Stimulated activated CD4-positive, alpha-beta T cell treated with anti-CD3 and anti-CD28 coated beads, Interleukin-1b, Interleukin-23, amount 100 ng/mL, for 1 hour (primary cell): ENCODE data around the gene AP4E1.
"Not testable (repeated sequence)": the region's sequence is repeated elsewhere in the genome, so short reads cannot be mapped to it uniquely, and the experiment has no call there.

Experiments used
- DNase-seq, 2 donors: peaks; one replicate each; pipeline ENCODE4 v3.0.0-alpha.2; 2020; ENCODE audit warnings: low read depth in 2 of 2

The AP4E1 gene

DNA sequence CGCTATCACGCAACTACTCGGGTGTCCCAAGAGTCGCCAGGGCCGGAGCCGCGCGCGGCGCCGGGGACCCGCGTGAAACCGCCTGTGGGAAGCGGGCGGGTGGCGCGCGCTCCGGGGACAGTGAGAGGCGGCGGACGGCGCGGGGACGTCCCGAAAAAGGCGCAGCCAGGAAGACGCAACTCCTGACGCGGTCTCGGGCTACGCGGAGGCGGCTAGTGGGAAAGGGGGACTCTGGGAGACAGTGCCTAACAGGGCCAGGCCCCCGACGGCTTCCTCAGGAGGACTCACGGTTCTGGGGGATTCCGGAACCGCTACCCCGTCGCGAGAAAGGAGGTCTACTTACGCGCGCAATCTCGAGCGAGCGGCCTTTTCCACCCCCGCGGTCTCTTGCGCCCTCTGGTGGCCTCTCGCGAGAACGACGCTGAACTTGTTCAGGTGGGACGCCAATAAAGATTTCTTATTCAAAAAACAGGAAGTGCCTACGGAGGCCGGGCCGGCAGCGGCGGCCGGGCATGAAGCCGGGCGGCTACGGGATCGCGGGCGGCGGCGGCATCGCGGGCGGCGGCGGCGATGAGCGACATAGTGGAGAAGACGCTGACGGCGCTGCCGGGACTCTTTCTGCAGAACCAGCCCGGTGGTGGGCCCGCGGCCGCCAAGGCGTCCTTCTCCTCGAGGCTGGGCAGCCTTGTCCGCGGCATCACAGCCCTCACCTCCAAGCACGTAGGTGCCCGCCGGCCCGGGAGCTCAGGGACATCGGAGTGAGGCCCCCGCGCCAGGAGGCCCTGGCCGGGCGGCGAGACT is at the start of gene AP4E1:
Gene AP4E1, plus strand, starts transcription at position 475 of the 801 bp plus-strand sequence. Its CDS starts 96 bp downstream, at position 571.
- peak; percentile 87 to 91 for DNase-seq

DNA sequence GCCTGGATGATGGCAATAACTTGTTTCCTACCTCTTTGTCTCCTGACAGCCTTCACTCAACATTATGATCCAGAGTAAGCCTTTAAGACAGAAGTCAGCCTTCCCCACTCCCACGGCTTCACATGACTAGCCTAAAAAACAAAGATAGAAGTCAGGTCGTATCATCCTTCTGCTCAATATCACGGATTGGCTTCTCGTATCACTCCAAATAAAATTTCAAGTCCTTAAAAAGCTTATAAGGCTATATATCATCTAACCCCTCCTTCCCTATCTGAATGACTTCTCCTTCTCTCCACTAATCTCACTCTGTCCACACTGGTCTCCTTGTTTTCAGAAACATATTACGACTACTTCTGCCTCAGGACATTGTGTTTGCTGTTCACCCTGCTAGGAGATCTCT is 47.7 kb upstream of the AP4E1 start:
- no peak for DNase-seq

DNA sequence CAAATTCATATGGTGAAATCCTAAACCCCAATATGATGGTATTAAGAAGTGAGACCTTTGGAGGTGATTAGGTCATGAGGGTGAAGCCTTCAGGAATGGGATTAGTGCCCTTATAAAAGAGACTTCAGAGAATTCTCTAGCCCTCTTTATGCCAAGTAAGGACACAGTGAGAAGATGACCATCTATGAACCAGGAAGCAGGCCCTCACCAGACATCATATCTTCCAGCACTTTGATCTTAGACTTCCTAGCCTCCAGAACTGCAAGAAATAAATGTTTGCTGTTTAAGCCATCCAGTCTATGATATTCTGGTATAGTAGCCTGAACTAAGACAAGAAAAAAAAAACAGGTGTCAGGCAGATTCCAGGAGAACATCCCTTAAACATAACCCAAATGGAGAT is 45.9 kb upstream of the AP4E1 start:
- no peak for DNase-seq

DNA sequence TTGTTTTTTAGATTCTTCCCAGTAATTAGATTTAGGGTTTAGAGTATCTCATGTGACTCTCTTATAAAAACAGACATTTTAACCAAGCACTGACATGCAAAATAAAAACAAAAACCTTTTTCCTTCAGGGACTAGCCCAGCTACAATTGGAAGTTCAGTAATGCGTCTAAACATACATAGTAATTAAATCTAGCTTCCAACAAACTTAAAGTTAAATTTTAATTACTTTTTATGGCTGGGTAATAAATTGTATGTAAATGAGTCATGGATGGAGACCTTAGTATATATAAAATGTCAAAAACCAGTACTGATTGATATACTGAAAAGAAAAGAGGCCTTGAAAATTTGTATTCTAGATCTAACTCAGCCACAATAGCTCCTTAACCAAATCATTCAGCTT is 43.6 kb upstream of the AP4E1 start:
- DNase-seq, result no peak

DNA sequence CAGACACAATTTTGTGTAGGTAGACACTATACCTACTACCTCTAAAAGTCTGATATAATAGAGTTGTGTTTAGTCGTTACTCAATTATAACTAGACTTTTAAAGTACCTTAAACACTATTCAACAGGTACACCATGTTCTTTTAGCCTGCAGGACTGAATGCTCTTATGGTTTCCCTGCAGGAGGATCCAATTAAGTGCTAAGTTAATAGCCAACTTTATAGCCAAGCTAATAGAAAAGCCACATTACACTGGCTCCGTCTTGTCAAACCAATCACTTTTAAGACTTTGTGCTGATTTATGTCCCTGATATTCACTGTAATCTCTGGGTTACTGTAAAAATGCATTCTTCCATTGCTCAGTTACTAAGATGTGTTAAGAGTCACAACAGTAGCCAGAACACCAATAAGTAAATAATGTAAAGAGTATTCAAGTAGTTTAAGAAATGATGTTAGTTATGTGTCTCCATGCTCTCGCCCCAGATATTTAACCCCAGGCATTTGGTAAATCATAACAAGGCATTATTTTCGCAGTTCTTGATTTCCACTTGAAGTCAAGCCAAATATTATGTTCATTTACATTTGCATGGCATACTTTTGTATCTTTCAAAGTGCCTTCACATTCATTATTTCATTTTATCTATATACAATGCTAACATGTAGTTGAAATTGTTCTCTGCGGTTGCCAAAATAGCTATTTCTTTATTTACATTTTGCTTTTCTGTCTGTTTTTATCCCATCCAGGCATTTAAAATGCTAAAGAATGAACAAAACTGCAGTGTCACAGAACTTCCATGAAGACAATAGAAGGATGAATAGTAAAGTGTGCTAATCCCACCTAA is 42.7 kb upstream of the AP4E1 start:
- no peak for DNase-seq

DNA sequence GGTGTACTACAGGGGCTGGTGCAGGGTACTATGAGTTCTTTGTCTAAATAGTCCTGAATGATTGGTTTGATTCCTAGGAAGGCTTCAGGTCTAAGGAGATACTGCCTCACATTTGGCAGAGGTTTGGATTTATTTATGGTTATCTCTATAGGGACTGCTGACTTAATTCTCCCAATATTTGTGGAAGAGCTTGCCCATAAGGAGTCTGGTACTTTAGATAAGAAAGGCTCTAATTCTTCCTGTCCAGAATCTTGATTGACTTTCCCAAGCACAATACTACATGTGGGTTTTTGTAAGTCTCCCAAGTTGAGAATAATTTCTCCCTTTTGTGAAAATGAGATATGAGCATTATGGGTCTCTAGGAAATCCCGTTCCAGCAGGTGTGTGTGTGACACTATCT is 36.7 kb upstream of the AP4E1 start:
- no peak for DNase-seq

DNA sequence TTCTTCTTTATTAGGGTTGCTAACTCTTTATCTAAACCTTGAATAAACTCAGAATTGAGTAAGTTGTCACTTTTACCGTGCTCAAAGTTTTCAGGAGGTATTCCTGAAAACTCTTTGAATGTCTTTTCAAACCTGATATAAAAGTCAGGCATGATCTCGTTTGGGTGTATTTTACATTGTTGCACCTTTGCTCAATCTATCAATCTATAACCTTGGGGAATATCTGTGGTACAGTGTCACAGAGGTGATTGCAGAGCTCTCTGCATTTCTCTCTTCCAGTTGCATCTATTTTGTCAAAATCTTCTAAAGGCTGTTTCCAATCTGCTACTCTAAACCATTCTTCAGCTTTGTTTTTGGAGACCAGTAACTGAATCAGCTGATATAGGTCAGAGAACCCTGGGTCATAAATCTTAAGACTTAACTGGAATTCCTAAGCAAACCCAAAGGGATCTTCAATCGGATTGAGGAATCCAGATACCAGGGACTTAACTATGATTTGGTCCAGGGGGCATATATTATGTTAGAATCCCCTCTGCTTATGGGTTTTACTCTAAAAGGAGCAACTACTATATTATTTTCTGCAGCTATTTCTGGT is 35.6 kb upstream of the AP4E1 start:
- no peak for DNase-seq

DNA sequence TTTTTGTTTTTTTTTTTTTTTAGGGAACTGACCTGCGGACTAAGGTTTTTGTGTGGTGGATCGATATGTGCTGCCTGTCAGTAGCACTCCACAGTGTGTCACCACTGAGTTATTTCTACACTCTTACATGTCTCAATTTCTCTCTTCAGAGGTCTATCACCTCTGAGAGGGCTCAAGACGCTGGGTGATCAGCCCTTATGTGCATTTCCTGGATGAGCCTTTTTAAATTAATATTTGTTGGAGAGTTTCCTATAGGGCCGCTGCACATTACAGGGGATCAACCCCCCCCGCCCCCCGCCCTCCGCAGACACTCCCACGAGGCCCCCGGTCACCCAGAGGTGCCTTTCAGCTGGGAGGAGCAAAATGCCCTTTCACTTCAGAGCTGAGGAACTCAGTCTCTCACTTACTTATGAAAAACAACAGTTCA is 34.5 kb upstream of the AP4E1 start:
- DNase-seq, result no peak

DNA sequence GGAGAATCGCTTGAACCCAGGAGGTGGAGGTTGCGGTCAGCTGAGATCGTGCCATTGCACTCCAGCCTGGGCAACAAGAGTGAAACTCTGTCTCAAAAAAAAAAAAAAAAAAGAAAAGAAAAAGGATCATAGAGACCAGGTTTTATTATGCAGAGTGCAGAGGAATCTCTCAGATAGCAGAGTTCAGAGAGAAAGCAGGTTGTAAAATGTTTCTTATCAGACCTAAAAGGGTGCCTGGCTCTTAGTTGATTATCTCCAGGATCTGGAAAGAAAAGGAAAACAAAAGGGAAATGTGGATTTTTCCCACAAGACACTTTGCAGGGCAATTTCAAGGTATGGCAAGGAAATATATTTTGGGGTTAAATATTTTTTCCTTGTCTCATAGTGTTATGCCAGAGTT is 33.2 kb upstream of the AP4E1 start:
- not testable (repeated sequence) for DNase-seq

DNA sequence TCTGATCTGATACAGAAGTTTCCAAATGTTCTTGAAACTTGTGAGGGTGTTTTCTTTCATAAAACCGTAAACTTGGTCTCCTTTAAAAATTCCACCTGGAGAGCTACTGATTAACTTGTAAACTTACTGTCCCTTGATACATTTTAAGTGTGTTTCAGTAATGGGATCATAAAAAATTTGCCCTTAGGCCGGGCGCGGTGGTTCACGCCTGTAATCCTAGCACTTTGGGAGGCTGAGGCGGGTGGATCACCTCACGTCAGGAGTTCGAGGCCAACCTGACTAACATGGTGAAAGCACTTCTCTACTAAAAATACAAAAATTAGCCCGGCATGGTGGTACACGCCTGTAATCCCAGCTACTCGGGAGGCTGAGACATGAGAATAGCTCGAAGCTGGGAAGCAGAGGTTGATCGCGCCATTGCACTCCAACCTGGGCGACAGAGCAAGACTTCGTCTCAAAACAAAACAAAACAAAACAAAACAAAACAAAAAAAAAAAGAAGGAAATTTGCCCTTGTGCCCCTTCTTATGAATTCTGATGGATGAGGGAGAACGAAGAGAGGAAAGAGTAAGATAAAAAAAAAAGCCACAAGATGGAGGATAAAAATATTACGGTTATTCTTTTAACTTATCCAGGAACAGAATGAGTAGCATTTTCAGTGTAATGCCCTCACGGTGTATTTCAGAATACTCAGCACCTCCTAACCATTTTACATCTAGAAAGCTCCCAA is 32.1 kb upstream of the AP4E1 start:
- no peak for DNase-seq

DNA sequence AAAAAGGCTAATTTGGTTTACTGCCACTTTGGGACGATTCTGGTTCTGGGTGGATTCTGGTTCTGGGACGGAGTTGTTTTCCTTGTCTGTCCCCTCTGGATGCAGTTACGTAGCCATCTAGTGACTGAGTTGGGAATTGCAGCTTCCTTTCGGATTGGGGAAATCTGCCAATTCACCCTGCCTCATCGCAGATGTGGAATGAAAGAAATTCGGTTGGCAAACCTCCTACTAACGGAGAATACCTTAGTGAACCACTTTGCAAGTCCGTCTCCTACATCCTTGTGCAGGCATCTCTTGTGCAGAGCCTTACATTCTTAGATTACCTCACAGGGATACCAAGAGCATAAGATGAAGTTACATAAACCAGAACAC is 31.5 kb upstream of the AP4E1 start:
- DNase-seq, result peak; percentile 29 to 41

DNA sequence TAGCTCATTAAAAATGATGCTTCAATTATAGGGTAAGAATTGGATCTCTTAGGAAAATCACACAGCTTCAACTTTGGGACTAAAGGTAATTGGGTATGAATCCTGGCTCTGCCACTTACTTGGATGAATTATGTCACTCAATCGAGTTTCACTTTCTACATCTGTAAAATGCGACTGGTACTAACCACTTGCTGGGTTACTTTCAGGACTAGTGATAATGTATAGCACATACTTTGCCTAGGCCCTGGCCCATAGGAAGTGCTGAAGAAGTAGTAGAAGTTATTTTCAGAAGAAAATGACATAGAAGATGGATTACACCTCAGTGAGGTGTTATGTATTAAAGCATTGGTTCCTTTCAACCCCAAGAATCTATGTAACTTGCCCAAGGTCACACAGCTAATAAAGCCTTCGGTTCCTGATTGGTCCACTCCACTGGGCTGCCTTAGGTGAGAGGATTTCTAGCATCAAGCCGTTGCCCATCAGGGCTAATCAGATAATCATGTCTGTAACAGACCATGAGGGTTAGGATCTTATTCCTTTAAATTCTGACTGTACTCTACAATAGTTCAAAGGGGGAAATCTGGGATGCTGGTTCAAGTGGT is 29.4 kb upstream of the AP4E1 start:
- no peak for DNase-seq

DNA sequence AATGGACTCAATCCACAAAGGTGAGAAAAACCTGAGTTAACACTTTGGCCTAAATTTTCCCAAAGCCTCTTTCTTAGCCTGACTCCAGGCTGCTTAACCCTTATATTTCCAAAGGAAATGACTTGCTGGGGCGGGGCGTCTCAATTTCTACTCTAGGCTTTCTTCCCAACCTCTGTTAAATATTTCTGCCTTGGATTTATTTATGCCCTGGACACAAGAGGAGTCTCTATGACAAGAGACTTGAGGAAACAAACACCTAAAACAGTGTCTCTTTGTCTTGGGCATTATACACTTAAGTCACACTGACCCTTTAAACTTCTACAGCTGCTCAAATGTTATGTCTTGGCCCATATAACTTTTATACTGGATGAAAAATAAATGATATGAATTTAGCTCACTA is 28.3 kb upstream of the AP4E1 start:
- DNase-seq, result no peak

DNA sequence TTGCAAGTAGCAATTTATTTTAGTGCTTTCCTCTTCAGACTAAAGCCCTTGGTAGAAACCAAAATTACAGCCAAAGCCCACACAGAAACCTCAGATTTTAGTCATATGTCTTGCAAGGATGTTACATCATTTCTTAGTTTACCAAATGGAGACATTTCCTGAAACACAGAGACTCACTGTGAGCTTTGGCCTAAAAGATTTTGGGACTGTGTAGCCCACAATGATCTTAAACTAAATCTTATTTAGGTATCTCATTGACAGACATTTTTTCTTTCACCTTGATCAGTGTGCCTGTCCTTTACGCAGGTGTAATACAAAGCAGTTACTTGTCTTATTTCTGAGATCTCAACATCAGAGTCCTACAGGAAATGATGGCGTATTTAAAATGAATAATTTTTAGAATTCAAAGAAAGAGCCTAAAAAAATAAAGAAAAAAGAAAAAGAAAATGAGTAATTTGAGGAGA is 27.8 kb upstream of the AP4E1 start:
- DNase-seq, result no peak

DNA sequence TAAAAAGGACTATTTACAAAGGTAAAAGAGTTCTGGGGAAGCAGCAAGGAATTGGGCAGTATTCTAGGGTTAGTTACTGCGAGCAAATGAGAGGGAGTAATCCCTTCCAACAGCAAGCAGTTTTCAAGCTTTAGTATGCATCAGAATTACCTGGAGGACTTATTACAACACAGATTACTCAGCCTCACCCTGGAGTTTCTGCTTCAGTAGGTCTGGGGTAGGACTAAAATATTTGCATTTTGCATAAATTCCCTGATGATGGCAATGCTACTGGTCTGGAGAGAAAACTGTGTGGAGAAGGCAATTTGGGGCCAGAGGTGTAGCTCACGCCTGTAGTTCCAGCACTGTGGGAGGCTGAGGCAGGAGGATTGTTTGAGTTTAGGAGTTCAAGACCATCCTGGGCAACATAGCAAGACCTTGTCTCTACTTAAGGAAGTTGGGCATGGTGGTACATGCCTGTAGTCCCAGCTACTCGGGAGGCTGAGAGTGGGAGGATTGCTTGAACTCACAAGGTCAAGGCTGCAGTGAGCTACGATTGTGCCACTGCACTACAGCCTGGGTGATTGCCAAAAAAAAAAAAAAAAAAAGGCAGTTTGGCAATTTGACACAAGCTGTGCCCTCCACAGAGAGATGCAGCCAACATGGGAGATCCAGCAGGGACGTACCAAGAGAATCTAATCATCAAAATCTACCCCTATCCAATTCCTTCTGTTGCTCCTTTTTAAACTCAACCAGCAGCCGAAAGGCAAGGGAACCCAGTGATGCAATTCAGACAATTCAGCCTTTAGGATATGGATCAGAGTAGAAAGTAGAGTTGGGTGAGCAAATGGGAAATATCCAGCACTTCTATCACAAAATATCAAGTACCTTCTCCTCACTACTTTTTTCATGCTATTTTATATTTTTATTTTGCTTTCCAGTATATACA is 27.1 kb upstream of the AP4E1 start:
- DNase-seq, result no peak

DNA sequence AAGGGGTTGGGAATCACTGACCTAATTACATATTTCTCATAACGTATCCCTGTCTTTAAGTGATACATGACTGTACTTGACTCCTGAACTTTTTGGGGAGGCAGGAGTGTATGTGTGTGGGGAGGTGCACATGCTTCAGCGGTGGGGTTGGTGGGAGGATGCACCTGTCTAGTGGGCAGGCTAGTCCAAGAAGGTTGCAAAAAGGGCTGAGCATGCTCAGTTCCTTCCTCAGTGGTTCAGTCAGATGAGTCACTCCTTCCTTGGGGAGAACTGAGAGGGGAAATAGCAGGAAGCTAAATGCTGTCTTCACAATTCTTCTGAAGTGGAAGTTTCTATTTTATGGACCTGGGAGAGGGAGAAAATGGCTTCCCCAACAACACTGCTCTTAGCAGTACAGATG is 24.6 kb upstream of the AP4E1 start:
- DNase-seq, result no peak

DNA sequence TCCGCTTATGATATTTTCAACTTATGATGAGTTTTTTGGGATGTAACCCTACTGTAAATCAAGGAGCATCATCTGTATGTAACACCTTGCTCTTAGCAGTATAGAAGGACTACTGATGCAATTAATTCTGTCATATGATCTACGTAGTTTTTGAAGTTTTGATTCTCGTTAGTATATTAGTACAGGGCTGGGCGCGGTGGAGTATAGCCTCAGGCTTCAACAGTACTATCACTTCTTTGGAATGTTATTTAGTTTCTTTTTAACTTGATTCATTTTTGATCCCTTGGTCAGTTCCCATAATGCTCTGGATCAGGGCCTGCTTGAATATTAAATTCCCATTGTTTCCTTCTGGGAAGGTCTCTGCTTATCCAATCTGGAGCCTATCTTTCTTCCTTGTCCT is 23.9 kb upstream of the AP4E1 start:
- no peak for DNase-seq

DNA sequence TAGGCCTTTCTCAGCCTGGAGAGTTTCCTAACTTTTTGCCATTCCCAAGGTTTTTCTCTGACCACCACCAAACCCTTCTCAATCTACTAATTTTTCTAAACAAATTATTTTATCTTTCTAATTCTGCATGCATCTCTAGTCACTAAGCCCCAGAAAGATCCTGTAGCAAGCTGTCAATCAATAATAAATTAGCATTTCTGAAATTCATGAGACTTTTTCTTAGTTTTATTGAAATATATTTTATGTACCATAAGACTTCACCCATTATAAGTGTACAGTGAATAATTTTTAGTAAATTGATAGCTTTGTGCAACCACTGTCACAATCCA is 22.4 kb upstream of the AP4E1 start:
- no peak for DNase-seq

DNA sequence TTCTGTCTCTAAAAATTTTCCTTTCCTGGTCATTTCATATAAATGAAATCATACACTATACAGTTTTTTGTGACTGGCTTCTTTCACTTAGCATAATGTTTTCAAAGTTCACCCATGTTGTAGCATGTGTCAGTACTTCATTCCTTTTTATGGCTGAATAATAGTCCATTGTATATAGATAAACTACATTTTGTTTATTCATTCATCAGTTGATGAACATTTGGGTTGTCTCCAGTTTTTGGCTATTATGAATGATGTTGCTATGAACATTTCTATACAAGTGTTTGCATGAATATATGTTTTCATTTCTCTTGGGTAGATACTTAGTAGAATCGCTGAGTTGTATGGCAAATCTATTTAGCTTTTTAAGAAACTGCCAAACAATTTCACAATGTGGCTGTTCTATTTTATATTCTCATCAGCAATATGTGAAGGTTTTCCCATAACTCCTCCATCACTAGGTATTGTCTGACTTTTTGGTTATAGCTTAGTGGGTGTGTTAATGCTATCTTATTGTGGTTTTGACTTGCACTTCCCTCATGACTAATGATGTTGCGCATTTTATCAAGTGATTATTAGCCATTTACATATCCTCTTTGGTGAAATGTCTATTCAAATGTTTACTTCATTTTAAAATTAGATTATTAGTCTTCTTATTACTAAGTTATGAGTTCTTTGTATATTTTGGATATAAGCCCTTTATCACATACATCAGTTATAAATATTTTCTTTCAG is 21.7 kb upstream of the AP4E1 start:
- DNase-seq, result no peak

DNA sequence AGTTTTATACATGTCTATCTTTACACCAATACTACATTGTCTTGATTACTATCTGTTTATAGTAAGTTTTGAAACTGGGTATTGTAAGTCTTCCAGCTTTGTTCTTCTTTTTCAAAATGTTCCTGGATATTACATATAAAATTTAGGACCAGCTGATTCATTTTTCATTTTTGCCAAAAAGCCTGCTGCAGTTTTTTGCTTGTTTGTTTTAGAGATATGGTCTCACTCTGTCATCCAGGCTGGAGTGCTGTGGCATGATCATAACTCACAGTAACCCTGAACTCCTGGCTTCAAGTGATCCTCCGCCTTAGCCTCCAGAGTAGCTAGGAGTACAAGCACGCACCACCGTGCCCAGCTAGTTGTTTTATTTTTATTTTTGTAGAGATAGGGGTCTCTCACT is 20.4 kb upstream of the AP4E1 start:
- no peak for DNase-seq
